GOT3 (cell line): ENCODE data around the gene GPR17.

ENCODE experiments used
- DNase-seq: peaks from one replicate; lab custom pipeline; 2025; ENCODE audit warnings: mixed read lengths; lab: John Stamatoyannopoulos, UW

The GPR17 gene

GRCh38 chr2:127614731-127615130 is 31.2 kb upstream of the GPR17 start:
- DNase-seq, result no peak

GRCh38 chr2:127615511-127616166 is 30.3 kb upstream of the GPR17 start:
- no peak for DNase-seq

- no peak for DNase-seq
These were observed 27.3 kb upstream of the GPR17 start for GRCh38 chr2:127618551-127619202.

- no peak for DNase-seq
These were observed 26.8 kb upstream of the GPR17 start for GRCh38 chr2:127619203-127619590.

GRCh38 chr2:127619877-127620705 is 25.9 kb upstream of the GPR17 start:
- no peak for DNase-seq

- DNase-seq, result no peak
These were observed 25.1 kb upstream of the GPR17 start for GRCh38 chr2:127620866-127621265.

- DNase-seq, result no peak
These were observed 23.9 kb upstream of the GPR17 start for GRCh38 chr2:127621981-127622431.

- no peak for DNase-seq
These were observed 23.2 kb upstream of the GPR17 start for GRCh38 chr2:127622561-127623387.

- DNase-seq, result no peak
These were observed 22.3 kb upstream of the GPR17 start for GRCh38 chr2:127623388-127624319.

- DNase-seq, result no peak
These were observed 21.6 kb upstream of the GPR17 start for GRCh38 chr2:127624320-127624755.

GRCh38 chr2:127624756-127625571 is 21.0 kb upstream of the GPR17 start:
- DNase-seq, result no peak

- DNase-seq, result no peak
These were observed 20.4 kb upstream of the GPR17 start for GRCh38 chr2:127625572-127625951.

GRCh38 chr2:127626175-127626574 is 19.8 kb upstream of the GPR17 start:
- DNase-seq, result no peak

GRCh38 chr2:127626917-127627739 is 18.8 kb upstream of the GPR17 start:
- no peak for DNase-seq

- no peak for DNase-seq
These were observed 18.0 kb upstream of the GPR17 start for GRCh38 chr2:127627740-127628571.

GRCh38 chr2:127628767-127629614 is 17.0 kb upstream of the GPR17 start:
- no peak for DNase-seq

GRCh38 chr2:127629637-127630036 is 16.3 kb upstream of the GPR17 start:
- DNase-seq, result no peak
